Suprapubic skin (tissue), 4 donors: ENCODE results near the gene TCF7L2. TPM values are rescaled to one million over a fixed set of nuclear protein-coding genes. Genes with fewer than 3 reads are reported as not detected.

ENCODE experiments used
- DNase-seq, 2 donors: peaks; one replicate each; pipeline ENCODE4 v3.0.0-alpha.2; 2019; ENCODE audit warnings: low spot score in 2 of 2
- H3K27ac ChIP-seq: fragments of 200-600 bp; sonication (generic); one replicate; pipeline ENCODE4 v1.5.1; 2019
- H3K27me3 ChIP-seq: fragments of 200-600 bp; sonication (generic); one replicate; pipeline ENCODE4 v1.5.1; 2019
- H3K36me3 ChIP-seq: fragments of 200-600 bp; sonication (generic); one replicate; pipeline ENCODE4 v1.5.1; 2019
- H3K4me1 ChIP-seq: fragments of 200-600 bp; sonication (generic); one replicate; pipeline ENCODE4 v1.5.1; 2019
- H3K4me3 ChIP-seq: fragments of 200-600 bp; sonication (generic); one replicate; pipeline ENCODE4 v1.5.1; 2019; ENCODE audit warnings: mild to moderate bottlenecking
- H3K9me3 ChIP-seq: fragments of 200-600 bp; sonication (generic); one replicate; pipeline ENCODE4 v1.5.1; 2019
- EP300 ChIP-seq: sonication (generic); formaldehyde crosslinking; IDR thresholded peaks from one replicate; pipeline ENCODE4 v1.6.1; 2017; ENCODE audit warnings: antibody characterized with exemption
- POLR2A ChIP-seq, 2 donors: fragments of 450-650 bp; IDR thresholded peaks; one replicate each; pipeline ENCODE4 v1.6.1; 2017; ENCODE audit warnings: antibody characterized with exemption in 2 of 2, mild to moderate bottlenecking in 2 of 2, moderate library complexity in 2 of 2
- POLR2AphosphoS5 ChIP-seq, 3 donors: sonication (generic); formaldehyde crosslinking; IDR thresholded peaks; one replicate each; pipeline ENCODE4 v1.6.1; 2017; ENCODE audit warnings: antibody characterized with exemption in 3 of 3
- WGBS: methylation state at CpG from one replicate; pipeline ENCODE4 v1.1.5; 2018; 5-methylcytosine and 5-hydroxymethylcytosine counted together
- total RNA-seq, 4 donors: library from RNA; depleted of rRNA; stranded (reverse); fragments of >200 nt; gene quantifications; one replicate each; pipeline ENCODE4 v1.1.0, GENCODE V29; 2016
- TF ChIP-seq, protein P1 (sequence below), 2 donors: fragments of 200-600 bp in 1 of 2; fragments of 450-650 bp in 1 of 2; sonication (generic) in 1 of 2; IDR thresholded peaks; one replicate each; pipeline ENCODE4 v1.5.1; 2016 to 2019; ENCODE audit warnings: antibody characterized with exemption in 2 of 2, mild to moderate bottlenecking in 1 of 2, moderate library complexity in 1 of 2

TCF7L2 gene
- total RNA-seq, 4 donors from 2014 or later = 9.9 to 23.3 (median 15.2) TPM

DNA sequence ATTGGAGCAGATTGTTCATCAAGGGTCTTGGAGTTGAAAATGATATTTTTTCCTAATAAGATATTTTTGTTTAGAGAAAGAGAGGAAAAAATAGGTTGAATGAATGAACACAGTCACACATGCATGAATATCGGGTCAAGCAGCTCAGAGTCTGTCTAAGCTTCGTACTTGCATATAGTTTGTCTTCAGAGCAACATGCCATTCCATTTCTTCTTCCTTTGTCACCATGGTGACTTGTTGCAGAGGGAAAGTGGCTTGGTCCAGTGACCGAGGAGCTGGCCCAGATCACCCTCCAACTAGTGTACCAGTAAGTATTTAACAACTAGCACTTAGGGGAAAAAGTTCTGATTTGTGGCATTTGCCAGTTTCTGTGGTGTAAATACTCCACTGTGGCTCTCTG lies 232.1 kb downstream of the TCF7L2 start:
- no peak overlapping the region for H3K4me3 ChIP-seq
- no peaks in the 10 kb centered on the region for H3K27me3 ChIP-seq
- H3K4me1 ChIP-seq = peaks cover 4% of the 10 kb centered on the region
- no peak overlapping the region for H3K27ac ChIP-seq
- WGBS = 96% methylated on average over 3 of the region's 3 CpGs
- DNase-seq = no peak
- TF ChIP-seq, protein P1, sequence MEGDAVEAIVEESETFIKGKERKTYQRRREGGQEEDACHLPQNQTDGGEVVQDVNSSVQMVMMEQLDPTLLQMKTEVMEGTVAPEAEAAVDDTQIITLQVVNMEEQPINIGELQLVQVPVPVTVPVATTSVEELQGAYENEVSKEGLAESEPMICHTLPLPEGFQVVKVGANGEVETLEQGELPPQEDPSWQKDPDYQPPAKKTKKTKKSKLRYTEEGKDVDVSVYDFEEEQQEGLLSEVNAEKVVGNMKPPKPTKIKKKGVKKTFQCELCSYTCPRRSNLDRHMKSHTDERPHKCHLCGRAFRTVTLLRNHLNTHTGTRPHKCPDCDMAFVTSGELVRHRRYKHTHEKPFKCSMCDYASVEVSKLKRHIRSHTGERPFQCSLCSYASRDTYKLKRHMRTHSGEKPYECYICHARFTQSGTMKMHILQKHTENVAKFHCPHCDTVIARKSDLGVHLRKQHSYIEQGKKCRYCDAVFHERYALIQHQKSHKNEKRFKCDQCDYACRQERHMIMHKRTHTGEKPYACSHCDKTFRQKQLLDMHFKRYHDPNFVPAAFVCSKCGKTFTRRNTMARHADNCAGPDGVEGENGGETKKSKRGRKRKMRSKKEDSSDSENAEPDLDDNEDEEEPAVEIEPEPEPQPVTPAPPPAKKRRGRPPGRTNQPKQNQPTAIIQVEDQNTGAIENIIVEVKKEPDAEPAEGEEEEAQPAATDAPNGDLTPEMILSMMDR (IDR thresholded peaks at IDR 0.05) = no peak
- TF ChIP-seq EP300 (no peak), POLR2A (IDR thresholded peaks at IDR 0.05) (no peak), POLR2AphosphoS5 (IDR thresholded peaks at IDR 0.05) (no peak)
- H3K36me3 ChIP-seq = no peaks in the 10 kb centered on the region
- H3K9me3 ChIP-seq = no peaks in the 10 kb centered on the region

DNA sequence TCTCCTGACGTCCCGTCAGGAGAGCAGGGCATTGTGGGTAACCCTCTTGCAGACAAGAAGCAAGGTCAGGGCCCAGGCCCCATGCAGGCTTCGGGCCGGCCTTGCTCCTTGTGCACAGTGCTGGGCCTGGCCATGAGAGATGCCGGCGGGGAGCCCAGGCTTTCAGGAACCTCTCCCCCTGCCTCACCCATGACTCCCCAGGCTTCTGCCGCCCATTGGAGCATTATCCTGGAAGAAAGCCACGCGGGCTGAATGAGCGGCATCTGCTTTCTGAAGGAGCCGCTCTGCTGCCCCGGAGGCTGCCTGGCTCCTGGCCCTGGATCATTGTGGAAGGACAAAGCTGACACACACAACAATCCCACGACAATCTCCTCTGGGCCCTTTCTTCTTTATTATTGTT lies 233.5 kb downstream of the TCF7L2 start:
- no peaks in the 10 kb centered on the region for H3K36me3 ChIP-seq
- DNase-seq = no peak
- WGBS = 77% methylated on average over 13 of the region's 13 CpGs
- no peak overlapping the region for H3K27ac ChIP-seq
- TF ChIP-seq POLR2AphosphoS5 (IDR thresholded peaks at IDR 0.05) (no peak), POLR2A (IDR thresholded peaks at IDR 0.05) (no peak), EP300 (no peak)
- TF ChIP-seq, protein P1 (IDR thresholded peaks at IDR 0.05) = no peak
- H3K4me3 ChIP-seq = no peak overlapping the region
- peaks cover 4% of the 10 kb centered on the region for H3K4me1 ChIP-seq
- no peaks in the 10 kb centered on the region for H3K27me3 ChIP-seq
- no peaks in the 10 kb centered on the region for H3K9me3 ChIP-seq

DNA sequence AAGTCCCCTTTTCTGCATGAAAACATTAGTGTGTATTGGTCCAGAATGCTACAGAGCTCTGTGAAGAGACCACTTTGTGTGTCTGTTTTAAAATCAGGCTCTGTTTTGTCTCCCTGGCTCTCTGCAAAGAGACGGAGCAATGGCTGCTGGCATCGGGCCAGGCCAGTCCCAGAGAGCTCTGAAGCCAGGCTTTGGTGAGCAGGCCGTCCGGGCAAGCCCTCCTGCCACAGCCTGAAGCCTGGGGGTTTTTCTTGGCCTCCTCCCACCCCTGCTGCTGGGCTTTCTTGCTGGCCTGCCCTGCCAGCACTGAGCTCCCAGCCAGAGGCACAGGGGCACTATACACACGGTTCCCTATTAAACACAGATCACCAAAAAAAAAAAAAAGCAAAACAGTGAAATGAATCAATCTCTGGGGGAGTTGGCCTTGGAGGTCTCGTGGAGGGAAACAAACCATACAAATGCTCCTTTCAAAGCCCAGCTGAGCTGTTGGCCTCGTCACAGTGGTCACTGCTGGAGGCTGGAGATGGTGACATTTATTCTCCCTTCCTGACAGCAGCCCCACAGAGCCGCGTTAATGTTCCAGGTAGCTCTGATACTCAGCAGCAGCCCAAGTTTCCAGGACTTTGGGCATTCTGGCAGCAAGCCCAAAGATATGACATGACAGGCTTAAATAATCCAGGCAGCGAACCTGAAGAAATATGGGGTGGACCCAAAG lies 237.2 kb downstream of the TCF7L2 start:
- H3K27me3 ChIP-seq = no peaks in the 10 kb centered on the region
- no peaks in the 10 kb centered on the region for H3K4me1 ChIP-seq
- no peaks in the 10 kb centered on the region for H3K9me3 ChIP-seq
- no peak overlapping the region for H3K4me3 ChIP-seq
- WGBS = 25% methylated on average over 10 of the region's 10 CpGs
- H3K36me3 ChIP-seq = no peaks in the 10 kb centered on the region
- TF ChIP-seq POLR2AphosphoS5 (IDR thresholded peaks at IDR 0.05) = no peak
- TF ChIP-seq POLR2A (IDR thresholded peaks at IDR 0.05) = no peak
- TF ChIP-seq, protein P1 (IDR thresholded peaks at IDR 0.05) = no peak
- TF ChIP-seq EP300 = no peak
- no peak for DNase-seq
- H3K27ac ChIP-seq = no peak overlapping the region

DNA sequence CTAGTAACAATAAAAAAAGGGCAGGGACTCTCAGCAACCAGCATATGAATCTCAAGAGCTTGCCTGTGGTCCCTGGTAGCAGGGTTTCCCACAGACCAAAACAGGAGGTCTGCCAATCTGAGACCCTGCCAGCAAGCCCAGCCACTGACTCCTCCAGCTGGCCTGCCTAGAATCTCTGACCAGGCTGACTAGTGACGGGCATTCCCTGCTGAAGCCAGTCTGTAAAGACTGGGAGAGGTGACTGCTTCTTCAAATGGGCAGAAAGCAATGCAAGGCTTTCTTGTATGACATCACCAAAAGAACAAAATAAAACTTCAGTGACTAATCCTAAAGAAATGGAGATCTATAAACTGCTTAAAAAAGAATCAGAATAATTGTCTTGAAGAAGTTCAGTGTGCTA lies 249.4 kb downstream of the TCF7L2 start:
- WGBS = 87% methylated on average over 1 of the region's 1 CpG
- TF ChIP-seq EP300 (no peak), POLR2AphosphoS5 (IDR thresholded peaks at IDR 0.05) (no peak), POLR2A (IDR thresholded peaks at IDR 0.05) (no peak)
- TF ChIP-seq, protein P1 (IDR thresholded peaks at IDR 0.05) = no peak

DNA sequence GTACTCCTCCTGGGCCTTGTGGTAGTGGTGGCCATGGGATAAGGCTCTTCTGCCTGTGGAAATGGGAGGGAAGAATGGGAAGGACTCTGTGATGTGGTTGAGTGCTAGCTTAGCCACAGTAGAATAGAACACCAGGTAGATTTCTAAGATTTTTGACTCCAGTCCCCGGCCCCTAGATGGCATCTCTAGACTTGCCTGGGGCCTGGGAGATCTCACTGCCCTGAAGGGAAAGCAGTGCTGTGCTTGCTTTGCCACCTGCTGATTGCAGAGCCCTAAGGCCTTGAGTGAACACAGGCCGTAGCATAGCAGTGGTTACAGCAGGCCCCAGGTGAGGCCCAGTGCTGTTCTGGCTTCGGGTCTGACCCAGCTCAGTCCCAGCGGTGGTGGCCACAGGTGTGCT lies 252.0 kb downstream of the TCF7L2 start:
- DNase-seq = no peak
- H3K36me3 ChIP-seq = no peaks in the 10 kb centered on the region
- TF ChIP-seq EP300 (no peak), POLR2AphosphoS5 (IDR thresholded peaks at IDR 0.05) (no peak), POLR2A (IDR thresholded peaks at IDR 0.05) (no peak)
- TF ChIP-seq, protein P1 (IDR thresholded peaks at IDR 0.05) = no peak
- H3K27me3 ChIP-seq = no peaks in the 10 kb centered on the region
- H3K9me3 ChIP-seq = peaks cover 12% of the 10 kb centered on the region
- H3K27ac ChIP-seq = no peak overlapping the region
- 82% methylated on average over 2 of the region's 4 CpGs for WGBS
- no peak overlapping the region for H3K4me3 ChIP-seq
- no peaks in the 10 kb centered on the region for H3K4me1 ChIP-seq

More for the DNA sequence above, 249.4 kb downstream of the TCF7L2 start:
- Histone ChIP-seq H3K9me3 (no peaks in the 10 kb centered on the region), H3K4me1 (no peaks in the 10 kb centered on the region), H3K4me3 (no peak overlapping the region), H3K27ac (no peak overlapping the region), H3K36me3 (no peaks in the 10 kb centered on the region), H3K27me3 (no peaks in the 10 kb centered on the region)
- no peak for DNase-seq
